ENCODE results near the gene HRAS. TPM values are rescaled to one million over a fixed set of nuclear protein-coding genes. Genes with fewer than 3 reads are reported as not detected.

HRAS gene
- total and polyA plus RNA-seq, 2 of the 8 experiments (the other 6 are each of a cell fraction or from before 2014, with no cell fraction given) = 44.3 to 54.7 TPM

DNA sequence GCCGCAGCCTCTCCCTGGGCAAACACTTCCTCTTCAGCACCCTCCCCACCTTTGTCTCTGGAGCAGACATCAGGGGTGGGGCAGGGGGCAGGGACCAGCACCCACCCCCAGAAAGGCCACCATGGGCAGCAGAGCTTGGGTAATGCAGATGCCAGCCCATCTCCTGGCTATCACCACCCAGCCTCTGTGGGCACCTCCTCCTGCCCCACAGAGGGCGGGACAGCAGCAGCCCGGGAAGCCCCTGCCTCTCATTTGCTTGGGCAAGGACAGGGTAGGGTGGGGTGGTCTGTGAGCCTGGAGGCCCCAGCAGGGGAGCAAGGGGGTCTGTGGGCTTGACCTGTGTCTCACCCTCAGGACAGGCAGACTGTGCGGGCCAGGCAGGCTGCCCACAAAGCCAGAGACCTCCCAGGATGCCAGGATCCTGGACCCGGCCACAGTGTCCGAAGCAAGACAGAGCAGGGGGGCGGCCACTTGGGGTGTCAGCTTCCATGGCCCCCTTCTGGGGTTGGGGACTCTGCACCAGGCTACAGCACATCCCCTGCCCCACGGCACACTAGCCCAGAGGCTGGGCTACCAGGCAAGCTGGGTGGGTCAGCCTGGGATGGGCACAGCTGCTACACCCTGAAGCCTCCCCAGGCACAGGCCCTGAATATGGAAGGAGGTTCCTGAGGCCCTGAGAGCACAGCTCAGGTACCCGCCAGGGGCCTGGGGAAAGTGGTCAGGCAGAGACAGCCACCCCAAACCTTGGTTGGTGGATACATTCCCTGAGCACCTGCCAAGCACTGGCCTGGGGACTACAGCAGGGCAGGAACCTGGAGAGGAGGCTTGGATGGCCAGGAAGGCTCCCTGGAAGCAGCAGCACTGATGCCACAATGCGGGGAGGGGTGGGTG, 32.8 kb downstream of the HRAS start:
- Histone ChIP-seq H3K4me1 (replicated peaks in 1 of 4; ENCODE audit: control insufficient read depth in 3 of 4, insufficient read depth in 4 of 4, low read length in 3 of 4) (peaks cover 0 to 5% (median under 1%) of the 10 kb centered on the region in 4 experiments; a peak in 2 of 7 replicates), H3K23me2 (ENCODE audit: low read depth, low read length) (peaks cover 8% of the 10 kb centered on the region), H2AK5ac (ENCODE audit: low read depth, low read length) (no peak overlapping the region), H3K23ac (ENCODE audit: insufficient read length) (no peak overlapping the region), H3K9ac (replicated peaks in 1 of 4; ENCODE audit: extremely low read depth in 1 of 4, low read depth in 3 of 4, low read length in 3 of 4) (no peak overlapping the region), H4K8ac (ENCODE audit: extremely low read depth, insufficient read depth, low read length) (no peak overlapping the region), H3K56ac (replicated peaks; ENCODE audit: insufficient read length, low read depth, low read length) (no peak overlapping the region), H3K14ac (ENCODE audit: insufficient read length) (no peak overlapping the region), H3K27me3 (replicated peaks in 1 of 4; ENCODE audit: control insufficient read depth in 3 of 4, extremely low read depth in 1 of 4, insufficient read depth in 3 of 4, low read length in 3 of 4) (no peaks in the 10 kb centered on the region), H3K9me3 (ENCODE audit: insufficient read depth in 2 of 2, low read depth in 1 of 2, low read length in 1 of 2) (peaks cover 4 to 11% of the 10 kb centered on the region in 2 experiments; a peak in 3 of 4 replicates), H2BK12ac (ENCODE audit: low read depth, low read length) (no peak overlapping the region), H2BK20ac (ENCODE audit: low read length) (no peak overlapping the region), H4K5ac (ENCODE audit: insufficient read length, low read depth, low read length) (no peak overlapping the region), H2AFZ (ENCODE audit: low read length) (no peak overlapping the region), H3K27ac (ENCODE audit: low read depth, low read length) (no peak overlapping the region), H3K4ac (replicated peaks; ENCODE audit: insufficient read length, low read depth, low read length) (no peak overlapping the region), H2BK120ac (replicated peaks; ENCODE audit: low read depth, low read length) (no peak overlapping the region), H3K4me3 (ENCODE audit: extremely low read depth in 1 of 4, insufficient read depth in 2 of 4, low read depth in 3 of 4, low read length in 4 of 4) (no peak overlapping the region), H3K18ac (ENCODE audit: extremely low read depth, low read length) (no peak overlapping the region), H3K36me3 (ENCODE audit: control insufficient read depth in 2 of 4, insufficient read depth in 4 of 4, low read length in 3 of 4) (peaks cover 15 to 35% (median 22%) of the 10 kb centered on the region in 4 experiments; a peak in 7 of 8 replicates), H3K79me2 (ENCODE audit: control insufficient read depth in 1 of 2, insufficient read depth in 2 of 2, low read length in 2 of 2) (peaks cover 0 to 14% of the 10 kb centered on the region in 2 experiments; a peak in 1 of 4 replicates), H3K79me1 (ENCODE audit: low read depth, low read length) (peaks cover 2% of the 10 kb centered on the region), H2BK15ac (ENCODE audit: low read length) (no peak overlapping the region), H2BK5ac (ENCODE audit: low read depth, low read length) (no peak overlapping the region), H4K91ac (replicated peaks; ENCODE audit: insufficient read length, low read length) (no peak overlapping the region), H3K4me2 (ENCODE audit: insufficient read depth in 1 of 2, low read depth in 2 of 2, low read length in 2 of 2) (no peak overlapping the region), H4K20me1 (replicated peaks in 1 of 2; ENCODE audit: control insufficient read depth in 1 of 2, insufficient read depth in 2 of 2, low read length in 2 of 2) (peaks cover 2 to 5% of the 10 kb centered on the region in 2 experiments)
- 93% methylated on average over 8 of the region's 10 CpGs; no CpG with 5 or more reads in 1 of the 2 experiments for WGBS, 2 experiments (ENCODE audit: extremely low coverage in 1 of 2, insufficient coverage in 1 of 2, insufficient read length in 1 of 2, insufficient replicate concordance in 2 of 2, low coverage in 1 of 2, low lambda C conversion rate in 2 of 2, missing lambda C conversion rate in 1 of 2)
- ChIA-PET CTCF (ENCODE audit: partially characterized antibody) (interaction anchor here (1.1 kb wide), 1 partner anchor 33 kb away, joined by 3 read pairs; no protein-coding TSS in a partner anchor), POLR2A (ENCODE audit: partially characterized antibody) (interaction anchor here (0.9 to 7.1 kb wide), 3 partner anchors 9 to 30 kb away, joined by 3 to 41 read pairs (median 3); no protein-coding TSS in a partner anchor)
- no peak for DNase-seq (ENCODE audit: low read depth in 1 of 2, low spot score in 2 of 2)
- TF ChIP-seq JUND (IDR thresholded peaks at IDR 0.05; ENCODE audit: low read length) (no peak), ASH2L (IDR thresholded peaks at IDR 0.05; ENCODE audit: low read length) (no peak), NANOG (IDR thresholded peaks at IDR 0.05; ENCODE audit: insufficient read depth, low read depth, low read length, poor library complexity, severe bottlenecking) (no peak), RXRA (IDR thresholded peaks at IDR 0.05; ENCODE audit: insufficient read depth, low read depth, low read length) (no peak), SP4 (IDR thresholded peaks at IDR 0.05; ENCODE audit: low read length) (no peak), MAFK (IDR thresholded peaks at IDR 0.05; ENCODE audit: low read depth, low read length) (no peak), RBBP5 (IDR thresholded peaks at IDR 0.05; ENCODE audit: borderline replicate concordance, low read depth, low read length) (no peak), POU5F1 (IDR thresholded peaks at IDR 0.05; ENCODE audit: low read depth, low read length) (no peak)
- no peak for FAIRE-seq

Measured in H1 (cell line).